Ishikawa (cell line): ENCODE results near the gene CCDC187.

Experiments used
- CEBPB ChIP-seq: IDR thresholded peaks from 2 replicates; pipeline ENCODE4 v1.6.1; 2012
- EGR1 ChIP-seq: IDR thresholded peaks from 2 replicates; pipeline ENCODE4 v1.6.1; 2012
- EP300 ChIP-seq: IDR thresholded peaks from 2 replicates; pipeline ENCODE4 v1.6.1; 2012; ENCODE audit warnings: borderline replicate concordance
- RAD21 ChIP-seq: IDR thresholded peaks from 2 replicates; pipeline ENCODE4 v1.6.1; 2012; ENCODE audit warnings: low read depth
- TAF1 ChIP-seq: IDR thresholded peaks from 2 replicates; pipeline ENCODE4 v1.6.1; 2012; ENCODE audit warnings: low read depth, mild to moderate bottlenecking
- YY1 ChIP-seq: IDR thresholded peaks from 2 replicates; pipeline ENCODE4 v1.6.1; 2012; ENCODE audit warnings: low read depth
- TF ChIP-seq, protein P1 (sequence below): IDR thresholded peaks from 2 replicates; pipeline ENCODE4 v1.6.1; 2012
- TF ChIP-seq, protein P2 (sequence below): IDR thresholded peaks from 2 replicates; pipeline ENCODE4 v1.6.1; 2012
- TF ChIP-seq, protein P3 (sequence below): IDR thresholded peaks from 2 replicates; pipeline ENCODE4 v1.6.1; 2012; ENCODE audit warnings: low read depth, mild to moderate bottlenecking

DNA sequence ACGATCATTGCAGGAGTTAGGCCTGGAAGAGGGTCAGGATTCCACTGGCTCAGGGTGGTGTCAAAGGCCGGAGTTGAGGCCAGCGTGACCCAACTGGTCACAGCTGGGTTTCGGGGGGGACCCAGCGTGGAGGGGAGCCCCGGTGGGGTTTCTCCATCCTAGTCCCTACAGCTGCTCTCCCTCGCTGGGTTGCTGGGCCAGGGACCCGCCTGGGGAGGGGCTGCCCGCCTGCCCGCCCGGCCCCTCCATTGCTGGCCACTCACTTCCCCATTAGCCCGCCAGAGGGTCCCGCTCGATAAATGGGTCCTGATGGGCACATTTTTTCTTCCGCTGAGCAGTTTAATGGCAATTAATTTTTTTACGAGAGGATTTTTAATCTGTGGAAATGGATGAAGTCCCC, 8.8 kb downstream of the CCDC187 start:
- no peak for TF ChIP-seq EP300
- TF ChIP-seq, protein P1, sequence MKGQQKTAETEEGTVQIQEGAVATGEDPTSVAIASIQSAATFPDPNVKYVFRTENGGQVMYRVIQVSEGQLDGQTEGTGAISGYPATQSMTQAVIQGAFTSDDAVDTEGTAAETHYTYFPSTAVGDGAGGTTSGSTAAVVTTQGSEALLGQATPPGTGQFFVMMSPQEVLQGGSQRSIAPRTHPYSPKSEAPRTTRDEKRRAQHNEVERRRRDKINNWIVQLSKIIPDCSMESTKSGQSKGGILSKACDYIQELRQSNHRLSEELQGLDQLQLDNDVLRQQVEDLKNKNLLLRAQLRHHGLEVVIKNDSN, result no peak
- TF ChIP-seq TAF1, result no peak
- TF ChIP-seq, protein P2, sequence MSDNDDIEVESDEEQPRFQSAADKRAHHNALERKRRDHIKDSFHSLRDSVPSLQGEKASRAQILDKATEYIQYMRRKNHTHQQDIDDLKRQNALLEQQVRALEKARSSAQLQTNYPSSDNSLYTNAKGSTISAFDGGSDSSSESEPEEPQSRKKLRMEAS, result no peak
- TF ChIP-seq, protein P3, sequence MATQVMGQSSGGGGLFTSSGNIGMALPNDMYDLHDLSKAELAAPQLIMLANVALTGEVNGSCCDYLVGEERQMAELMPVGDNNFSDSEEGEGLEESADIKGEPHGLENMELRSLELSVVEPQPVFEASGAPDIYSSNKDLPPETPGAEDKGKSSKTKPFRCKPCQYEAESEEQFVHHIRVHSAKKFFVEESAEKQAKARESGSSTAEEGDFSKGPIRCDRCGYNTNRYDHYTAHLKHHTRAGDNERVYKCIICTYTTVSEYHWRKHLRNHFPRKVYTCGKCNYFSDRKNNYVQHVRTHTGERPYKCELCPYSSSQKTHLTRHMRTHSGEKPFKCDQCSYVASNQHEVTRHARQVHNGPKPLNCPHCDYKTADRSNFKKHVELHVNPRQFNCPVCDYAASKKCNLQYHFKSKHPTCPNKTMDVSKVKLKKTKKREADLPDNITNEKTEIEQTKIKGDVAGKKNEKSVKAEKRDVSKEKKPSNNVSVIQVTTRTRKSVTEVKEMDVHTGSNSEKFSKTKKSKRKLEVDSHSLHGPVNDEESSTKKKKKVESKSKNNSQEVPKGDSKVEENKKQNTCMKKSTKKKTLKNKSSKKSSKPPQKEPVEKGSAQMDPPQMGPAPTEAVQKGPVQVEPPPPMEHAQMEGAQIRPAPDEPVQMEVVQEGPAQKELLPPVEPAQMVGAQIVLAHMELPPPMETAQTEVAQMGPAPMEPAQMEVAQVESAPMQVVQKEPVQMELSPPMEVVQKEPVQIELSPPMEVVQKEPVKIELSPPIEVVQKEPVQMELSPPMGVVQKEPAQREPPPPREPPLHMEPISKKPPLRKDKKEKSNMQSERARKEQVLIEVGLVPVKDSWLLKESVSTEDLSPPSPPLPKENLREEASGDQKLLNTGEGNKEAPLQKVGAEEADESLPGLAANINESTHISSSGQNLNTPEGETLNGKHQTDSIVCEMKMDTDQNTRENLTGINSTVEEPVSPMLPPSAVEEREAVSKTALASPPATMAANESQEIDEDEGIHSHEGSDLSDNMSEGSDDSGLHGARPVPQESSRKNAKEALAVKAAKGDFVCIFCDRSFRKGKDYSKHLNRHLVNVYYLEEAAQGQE, result no peak
- no peak for TF ChIP-seq CEBPB
- no peak for TF ChIP-seq RAD21
- no peak for TF ChIP-seq YY1
- no peak for TF ChIP-seq EGR1
